GM04504 (cell line): ENCODE measurements around the gene INSR.
"Not testable (repeated sequence)": the region's sequence is repeated elsewhere in the genome, so short reads cannot be mapped to it uniquely, and the experiment has no call there.

Experiments
- DNase-seq: peaks from one replicate; pipeline ENCODE4 v3.0.0-alpha.2; 2012; ENCODE audit warnings: low read depth

INSR gene

DNA sequence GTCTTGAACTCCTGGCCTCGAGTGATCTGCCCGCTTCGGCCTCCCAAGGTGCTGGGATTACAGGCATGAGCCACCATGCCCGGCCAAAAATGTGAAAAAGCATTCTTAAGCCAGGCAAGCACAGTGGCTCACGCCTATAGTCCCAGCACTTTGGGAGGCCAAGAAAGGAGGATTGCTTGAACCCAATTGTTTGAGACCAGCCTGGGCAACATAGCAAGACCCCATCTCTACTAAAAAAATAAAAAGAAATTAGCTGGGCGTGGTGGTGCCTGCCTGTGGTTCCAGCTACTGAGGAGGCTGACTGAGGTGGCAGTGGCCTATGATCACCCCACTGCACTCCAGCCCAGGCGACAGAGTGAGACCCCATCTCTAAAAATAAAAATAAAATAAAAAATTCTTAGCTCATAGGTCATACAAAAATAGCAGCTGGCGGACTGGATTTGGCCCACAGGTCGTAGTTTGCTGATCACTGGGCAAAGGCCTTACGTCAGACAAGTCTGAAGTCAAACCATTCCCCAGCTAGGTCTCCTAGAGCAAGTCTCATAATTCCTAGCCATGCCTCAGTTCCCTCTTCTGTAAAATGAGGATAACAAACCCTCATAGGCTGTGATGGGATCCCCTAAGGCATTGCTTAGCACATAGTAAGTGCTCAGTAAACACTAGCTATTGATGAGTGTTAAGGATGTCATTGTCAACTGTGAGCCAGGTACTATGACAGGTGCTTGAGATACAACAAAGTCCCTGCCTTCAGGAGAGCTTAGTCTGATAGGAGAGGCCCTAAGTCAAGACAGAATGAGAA lies 36.0 kb downstream of the INSR start:
- no peak for DNase-seq

DNA sequence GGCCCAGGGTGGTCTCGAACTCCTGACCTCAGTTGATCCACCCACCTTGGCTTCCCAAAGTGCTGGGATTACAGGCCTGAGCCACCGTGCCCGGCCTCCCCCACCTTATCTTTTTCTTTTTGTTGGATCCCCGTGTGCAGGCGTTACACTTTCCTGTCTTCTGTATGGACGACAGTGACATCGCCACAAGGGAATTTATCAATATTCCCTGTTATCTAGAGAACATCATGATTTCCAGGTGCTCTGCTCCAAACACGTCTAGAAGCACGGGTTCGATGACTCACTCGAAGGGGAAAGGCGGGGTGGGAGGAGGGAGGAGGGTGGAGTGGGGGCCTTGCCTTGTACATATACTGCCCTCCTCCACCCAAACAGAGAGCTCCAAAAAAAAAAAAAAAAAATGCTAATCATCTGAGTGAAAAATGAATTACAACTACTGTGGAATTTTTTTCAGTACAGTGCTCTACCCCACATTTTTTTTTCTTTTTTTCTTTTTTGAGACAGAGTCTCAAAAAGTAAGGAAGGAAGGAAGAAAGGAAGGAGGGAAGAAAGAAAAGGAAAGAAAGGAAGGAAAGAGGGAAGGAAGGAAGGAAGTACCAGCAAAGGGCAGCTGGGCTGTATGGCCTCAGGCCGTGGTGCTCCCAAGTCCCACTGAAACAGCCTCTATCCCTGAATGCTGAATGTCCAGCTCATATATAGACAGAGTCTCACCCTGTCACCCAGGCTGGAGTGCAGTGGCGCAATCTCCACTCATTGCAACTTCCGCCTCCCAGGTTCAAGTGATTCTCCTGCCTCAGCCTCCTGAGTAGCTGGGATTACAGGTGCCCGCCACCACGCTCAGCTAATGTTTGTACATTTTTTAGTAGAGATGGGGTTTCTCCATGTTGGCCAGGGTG lies 36.8 kb downstream of the INSR start:
- DNase-seq: no peak

DNA sequence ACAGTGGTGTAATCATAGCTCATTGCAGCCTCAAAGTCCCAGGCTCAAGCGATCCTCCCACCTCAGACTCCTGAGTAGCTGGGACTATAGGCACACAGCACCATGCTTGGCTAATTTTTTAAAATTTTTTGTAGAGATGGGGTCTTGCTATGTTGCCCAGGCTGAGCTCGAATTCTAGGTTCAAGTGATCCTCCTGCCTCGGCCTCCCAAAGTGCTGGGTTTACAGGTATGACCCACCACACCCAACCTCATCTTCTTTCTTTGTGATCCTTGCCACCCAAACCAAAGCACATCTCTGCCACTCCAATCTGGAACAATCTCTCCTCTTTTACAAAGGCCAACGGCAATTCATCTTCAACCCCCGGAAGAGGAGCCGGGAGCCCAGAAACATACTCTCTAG lies 38.6 kb downstream of the INSR start:
- DNase-seq: no peak

DNA sequence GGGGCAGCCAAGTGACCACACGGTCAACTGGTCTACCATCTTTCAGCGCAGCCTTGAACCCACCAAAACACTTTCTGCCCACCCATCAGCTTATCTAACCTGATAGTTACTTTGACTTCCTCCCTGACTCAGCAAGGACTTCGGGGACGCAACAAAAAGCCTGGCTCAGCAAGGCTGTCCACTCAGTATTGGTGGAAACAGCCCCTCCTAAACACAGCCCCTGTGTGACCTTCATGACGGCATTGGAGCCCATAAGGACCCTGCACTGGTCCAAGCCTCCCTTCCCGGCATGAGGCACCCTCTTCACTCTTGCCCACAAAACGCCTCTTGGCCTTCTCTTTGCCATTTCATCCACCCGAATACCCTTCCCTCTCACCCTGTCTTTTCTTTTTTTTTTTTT lies 39.1 kb downstream of the INSR start:
- no peak for DNase-seq

DNA sequence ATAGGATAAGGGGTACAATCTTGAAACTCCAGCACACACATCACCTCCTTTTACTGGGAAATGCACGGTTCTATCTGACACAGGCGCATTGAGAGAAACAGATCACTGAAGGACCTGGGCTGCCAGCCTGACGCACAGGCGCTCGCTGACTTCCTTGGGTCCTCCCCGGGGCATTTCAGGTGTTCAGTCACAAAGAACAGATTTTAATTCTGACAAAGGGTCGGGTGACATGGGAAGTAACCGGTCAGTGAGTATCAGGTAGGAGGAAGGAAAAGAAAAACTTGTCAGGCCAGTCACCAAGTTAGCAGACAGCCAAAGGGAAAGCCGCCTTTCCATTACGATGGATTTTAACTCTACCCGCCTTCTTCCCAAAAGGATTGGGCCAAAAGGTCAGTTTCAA lies 39.6 kb downstream of the INSR start:
- DNase-seq: no peak

DNA sequence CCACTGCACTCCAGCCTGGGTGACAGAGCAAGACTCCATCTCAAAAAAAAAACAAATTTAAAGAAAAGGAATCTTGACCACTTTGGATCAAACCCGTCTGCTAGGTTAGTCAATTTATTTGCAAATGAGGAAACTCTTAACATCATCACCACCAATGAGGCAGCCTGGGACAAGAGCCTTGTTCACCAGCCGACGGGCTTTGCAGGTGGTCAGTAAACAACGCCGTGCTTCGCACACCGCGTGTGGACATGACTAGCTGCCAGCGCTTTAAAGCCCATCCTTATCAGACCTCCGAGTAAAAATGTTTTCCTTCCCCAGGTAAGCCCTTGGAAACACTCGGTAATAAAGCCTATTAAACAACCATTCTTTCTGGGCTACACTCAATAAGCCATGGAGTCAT lies 41.9 kb downstream of the INSR start:
- no peak for DNase-seq

DNA sequence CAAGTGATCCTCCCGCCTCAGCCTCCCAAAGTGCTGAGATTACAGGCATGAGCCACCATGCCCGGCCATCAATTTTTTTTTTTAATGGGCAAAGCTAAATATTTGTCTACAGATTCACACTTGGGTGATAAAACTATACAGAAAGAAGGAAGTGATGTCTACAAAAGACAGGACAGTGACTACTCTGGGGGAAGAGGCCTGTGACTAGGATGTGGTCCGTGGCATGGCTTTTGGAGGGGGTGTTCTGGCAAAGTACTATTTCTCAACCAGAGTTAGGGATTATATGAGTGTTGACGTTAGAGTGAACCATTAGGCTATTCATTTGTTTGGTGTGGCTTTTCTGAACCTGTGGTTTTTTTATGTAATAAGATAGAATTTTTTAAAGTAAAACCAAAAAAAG lies 42.7 kb downstream of the INSR start:
- DNase-seq: no peak

DNA sequence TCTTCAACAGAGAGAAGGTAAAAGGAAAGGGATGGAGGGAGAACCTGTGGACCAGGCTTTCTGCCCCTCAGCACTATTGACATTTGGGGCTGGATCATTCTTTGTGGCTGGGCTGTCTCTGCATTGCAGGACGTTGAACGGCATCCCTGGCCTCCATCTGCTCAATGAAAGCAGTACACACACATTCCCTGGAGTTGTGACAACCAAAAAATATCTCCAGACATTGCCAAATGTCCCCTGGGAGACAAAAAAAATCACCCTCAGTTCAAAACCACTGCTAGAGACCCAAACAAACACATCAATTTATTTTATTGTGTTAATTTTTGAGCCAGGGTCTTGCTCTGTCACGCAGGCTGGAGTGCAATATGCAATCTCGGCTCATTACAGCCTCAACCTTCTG lies 43.3 kb downstream of the INSR start:
- no peak for DNase-seq

DNA sequence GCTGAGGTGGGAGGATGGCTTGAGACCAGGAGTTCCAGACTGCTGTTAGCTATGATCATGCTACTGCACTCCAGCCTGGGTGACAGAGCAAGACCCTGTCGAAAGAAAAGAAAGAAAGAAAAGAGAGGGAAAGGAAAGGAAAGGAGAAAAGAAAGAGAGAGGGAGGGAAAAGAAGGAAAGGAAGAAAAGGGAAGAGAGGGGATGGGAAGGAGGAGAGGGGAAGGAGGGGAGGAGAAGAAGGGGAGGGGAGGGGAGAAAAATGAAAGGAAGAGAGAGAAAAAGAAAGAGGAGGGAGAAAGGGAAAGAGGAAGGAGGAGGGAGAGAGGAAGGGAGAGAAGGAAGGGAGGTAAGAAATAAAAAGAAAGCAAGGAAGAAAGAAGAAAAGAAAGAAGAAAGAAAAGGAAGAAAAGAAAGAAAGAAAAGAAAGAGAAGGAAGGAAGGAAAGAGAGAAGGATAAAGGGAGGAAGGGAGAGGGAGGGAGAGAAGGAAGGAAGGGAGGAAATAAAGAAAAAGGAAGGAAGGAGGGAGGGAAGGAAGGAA lies 44.1 kb downstream of the INSR start:
- no peak for DNase-seq

DNA sequence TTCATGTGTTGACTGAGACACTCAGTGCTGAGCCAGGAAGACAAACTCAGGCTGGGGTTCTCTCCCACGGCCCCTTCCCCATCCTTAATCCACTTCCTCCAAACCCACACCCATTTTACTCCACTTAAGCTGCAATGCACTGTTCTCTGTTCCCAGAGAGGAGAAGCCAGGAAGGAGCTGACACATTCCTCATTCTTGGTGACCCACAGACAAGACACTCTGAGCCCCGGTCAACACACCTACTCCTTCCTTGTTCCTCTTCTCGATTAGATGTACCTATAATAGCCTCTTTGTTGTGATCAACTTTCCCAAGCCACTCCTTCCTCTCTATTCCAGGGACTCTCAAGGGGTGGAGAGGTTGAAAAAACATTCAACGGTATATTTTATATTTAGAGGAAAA lies 47.1 kb downstream of the INSR start:
- DNase-seq: no peak

DNA sequence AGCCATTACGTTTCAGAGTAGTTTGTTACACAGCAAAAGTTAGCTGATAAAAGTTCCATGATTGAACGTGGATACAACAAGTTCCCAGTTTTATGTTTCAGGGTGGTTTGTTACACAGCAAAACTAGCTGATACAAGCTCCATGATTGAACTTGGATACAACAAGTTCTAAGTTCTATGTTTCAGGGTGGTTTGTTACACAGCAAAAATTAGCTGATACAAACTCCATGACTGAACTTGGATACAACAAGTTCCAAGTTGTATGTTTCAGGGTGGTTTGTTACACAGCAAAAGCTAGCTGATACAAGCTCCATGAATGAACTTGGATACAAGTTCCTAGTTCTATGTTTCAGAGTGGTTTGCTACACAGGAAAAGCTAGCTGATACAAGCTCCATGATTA lies 47.6 kb downstream of the INSR start:
- no peak for DNase-seq

DNA sequence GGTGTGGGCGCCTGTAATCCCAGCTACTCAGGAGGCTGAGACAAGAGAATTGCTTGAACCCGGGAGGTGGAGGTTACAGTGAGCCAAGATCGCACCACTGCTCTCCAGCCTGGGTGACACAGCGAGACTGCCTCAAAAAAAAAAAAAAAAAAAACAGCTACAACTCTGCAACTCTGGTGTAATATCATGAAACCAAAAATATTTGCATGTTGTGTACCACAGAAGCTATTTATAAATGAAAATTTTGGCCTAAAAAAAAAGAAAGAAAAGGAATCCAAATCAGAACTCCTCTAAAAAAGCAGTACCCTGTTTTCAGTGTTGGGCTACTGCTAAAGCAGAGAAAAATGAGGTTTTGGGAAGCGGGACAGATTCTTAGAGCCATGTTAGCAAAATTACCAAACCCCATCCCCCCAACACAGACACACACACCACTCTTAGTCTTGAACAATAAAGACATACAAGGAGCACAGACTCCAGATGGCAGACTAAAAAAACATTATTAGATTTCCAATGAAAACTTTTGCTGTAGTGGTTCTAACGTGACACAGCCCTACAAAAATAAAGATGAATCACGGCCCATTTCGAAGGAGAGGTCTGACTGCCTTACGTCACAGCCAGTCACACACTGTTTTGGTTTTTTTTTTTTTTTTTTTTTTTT lies 51.5 kb downstream of the INSR start:
- peak; percentile 75 for DNase-seq

DNA sequence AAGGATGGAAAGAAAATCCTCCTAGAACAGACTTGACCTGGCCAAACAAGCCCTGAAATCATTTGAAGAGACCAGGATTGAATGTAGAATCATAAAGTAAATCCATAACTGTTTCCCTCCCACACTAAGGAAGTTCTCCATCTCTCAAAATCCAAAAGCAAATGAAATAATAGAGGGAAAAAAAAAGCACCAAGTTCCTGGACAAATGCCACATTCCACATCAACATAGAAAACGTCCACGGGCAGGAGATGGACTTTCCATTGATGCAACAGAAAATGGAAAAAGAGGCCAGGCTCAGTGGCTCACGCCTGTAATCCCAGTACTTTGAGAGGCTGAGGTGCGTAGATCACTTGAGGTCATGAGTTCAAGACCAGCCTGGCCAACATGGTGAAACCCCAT lies 56.2 kb downstream of the INSR start:
- DNase-seq: no peak

DNA sequence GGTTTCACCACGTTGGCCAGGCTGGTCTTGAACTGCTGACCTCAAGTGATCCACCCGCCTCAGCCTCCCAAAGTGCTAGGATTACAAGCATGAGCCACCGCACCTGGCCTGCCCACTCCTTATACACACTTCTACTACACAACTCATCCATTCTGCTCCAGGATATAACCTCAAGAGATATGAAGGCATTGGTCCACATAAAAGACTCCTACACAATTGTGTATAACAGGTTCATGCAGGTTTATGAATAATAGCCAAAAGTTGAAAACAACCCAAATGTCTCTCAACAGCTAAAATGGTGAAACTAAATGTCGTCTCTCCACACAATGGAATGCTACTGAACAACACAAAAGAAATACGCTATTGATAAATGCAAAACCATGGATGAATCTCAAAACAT lies 58.1 kb downstream of the INSR start:
- DNase-seq: no peak

DNA sequence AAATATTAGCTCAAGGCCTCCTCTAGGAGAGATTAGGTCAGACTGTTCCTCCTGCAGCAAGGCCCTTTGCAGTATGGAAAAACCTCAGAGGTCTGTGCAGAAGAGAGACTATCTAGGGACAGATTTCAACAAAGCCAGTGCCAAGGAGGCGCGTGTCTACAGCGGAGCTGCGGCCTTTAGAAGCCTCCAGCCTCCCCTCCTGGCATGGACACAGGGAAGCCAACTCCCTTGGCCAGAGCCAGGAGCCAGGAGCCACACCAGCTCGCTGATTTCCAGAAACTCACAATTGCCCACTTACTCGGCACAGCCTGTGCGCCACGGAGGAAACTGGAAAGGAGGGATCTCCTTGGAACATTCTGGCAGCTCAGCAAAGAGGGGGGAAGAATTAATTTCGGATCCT lies 63.4 kb downstream of the INSR start:
- no peak for DNase-seq

DNA sequence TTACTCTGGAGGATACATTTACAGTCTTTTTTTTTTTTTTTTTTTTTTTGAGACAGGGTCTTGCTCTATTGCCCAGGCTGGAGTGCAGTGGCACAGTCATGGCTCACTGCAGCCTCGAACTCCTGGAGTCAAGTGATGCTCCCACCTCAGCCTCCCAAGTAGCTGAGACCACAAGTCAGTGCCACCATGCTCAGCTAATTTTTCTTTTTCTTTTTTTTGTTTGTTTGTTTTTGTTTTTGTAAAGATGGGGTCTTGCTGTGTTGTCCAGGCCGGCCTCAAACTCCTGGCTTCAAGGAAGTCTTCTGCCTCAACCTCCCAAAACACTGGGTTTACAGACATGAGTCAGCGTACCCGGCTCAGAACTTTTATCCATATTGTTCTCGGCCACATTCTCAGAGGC lies 64.5 kb downstream of the INSR start:
- DNase-seq: no peak

DNA sequence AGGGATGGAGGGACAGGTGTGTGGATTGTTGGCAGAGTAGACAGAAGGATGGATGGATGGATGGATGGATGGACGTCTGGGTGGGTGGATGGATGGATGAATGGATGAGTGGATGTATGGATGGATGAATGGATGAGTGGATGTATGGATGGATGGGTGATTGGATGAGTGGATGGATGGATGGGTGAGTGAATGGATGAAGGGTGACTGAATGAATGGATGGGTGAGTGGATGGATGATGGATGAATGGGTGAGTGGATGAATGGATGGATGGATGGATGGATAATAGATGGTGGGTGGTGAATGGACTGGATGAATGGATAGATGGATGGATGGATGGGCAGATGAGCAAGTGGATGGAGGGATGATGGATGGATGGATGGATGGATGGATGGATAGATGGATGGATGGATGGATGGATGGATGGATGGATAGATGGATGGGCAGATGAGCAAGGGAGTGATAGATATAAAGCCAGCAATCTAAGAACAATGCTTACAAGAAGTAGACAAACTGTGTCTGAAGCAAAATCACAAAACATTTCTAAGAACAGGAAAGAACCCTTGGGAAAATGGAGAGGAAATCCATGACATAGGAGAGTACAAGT lies 65.2 kb downstream of the INSR start:
- DNase-seq: no peak

DNA sequence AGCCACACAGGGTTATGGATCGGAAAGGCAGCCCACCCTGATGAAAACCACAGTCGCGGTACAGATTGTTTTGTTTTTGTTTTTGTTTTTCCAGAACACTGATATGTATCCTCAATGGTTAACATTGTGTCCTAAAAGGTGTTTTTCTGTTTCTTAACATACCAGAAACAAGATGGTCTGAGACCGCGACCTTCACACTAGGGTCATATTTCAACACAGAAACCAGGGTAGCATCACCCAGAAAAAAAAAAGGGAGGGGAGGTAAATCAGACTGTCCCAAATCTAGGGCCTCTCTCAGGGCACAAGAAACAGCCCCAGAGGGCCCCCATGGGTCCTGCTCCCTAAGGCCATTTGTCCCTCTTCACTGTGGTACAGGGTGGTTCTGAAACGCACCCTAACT lies 66.5 kb downstream of the INSR start:
- no peak for DNase-seq

DNA sequence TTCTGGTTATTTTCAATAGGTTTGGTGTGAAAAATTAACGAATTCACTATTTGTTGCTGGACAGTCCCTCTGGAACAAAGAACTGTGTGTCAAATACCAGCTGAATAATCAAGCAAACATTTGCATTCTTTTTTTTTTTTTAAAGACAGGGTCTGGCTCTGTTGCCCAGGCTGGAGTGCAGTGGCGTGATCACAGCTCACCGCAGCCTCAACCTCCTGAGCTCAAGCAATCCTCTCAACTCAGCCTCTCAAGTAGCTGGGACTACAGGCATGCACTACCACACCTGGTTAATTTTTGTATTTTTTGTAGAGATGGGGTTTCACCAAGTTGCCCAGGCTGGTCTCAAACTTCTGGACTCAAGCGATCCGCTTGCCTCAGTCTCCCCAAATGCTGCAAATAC lies 67.1 kb downstream of the INSR start:
- DNase-seq: not testable (repeated sequence)

DNA sequence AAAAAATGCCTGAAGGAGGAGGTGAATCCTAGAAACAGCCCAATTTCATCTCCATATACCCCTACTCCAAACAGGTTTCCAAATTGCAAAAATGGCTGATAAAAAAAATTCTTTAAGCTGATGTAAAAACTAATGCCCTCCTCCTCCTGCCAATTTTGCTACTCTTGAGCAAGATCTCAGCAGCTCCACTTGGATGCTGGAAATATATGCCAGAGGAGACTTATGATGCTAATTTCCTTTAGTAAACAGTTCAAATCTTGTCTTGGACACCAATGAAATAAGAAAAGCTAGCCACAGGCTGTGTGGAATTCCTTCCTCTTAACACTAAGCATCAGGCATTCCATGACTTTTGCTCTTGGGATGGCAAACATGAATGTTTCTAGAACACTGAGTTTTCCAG lies 67.5 kb downstream of the INSR start:
- DNase-seq: no peak

DNA sequence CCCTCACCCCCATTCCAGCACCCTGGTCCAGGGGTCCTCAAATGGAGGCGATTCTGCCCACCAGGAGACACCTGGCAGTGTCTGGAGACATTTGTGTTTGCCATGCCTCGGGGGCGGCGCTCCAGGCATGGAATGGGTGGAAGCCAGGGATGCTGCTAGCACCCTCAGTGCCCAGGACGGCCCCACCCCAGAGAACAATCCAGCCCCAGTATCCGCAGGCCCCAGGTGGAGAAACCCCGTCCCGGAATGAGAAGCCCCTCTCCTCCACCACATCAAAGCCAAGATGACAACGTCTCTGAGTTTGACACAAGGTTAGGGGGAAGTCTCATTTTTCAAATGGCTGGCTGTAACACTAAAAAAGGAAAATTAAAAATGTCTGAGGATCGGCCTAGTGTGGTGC lies 68.5 kb downstream of the INSR start:
- no peak for DNase-seq

DNA sequence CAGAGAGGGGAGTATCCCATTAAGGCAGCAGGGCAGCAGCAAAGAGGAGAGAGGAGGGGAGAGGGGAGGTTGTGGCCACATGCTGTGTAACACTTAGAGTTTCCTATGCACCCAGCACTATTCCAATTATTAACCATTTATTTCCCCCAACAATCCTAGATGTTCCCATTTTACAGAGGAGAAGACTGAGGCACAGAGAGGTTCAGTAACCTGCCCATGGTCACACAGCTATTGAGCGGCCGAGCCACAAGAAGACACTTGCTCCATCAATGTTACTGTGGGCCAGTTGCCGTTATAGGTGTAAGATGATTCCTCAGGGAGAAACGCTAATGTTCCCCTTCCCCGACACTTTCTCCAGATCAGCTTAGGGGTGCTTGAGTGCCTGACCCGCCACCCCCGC lies 69.2 kb downstream of the INSR start:
- no peak for DNase-seq
